ENCODE data around the gene NR2C2. TPM values are rescaled to one million over a fixed set of nuclear protein-coding genes. Genes with fewer than 3 reads are reported as not detected.

NR2C2 gene
- total RNA-seq, 4 donors from 2014 or later: 36.4 to 43.9 (median 40.8) TPM

- intact Hi-C loops (cut with DNase I): loop anchor here (10.0 kb wide), 1 partner anchor 175 kb away; no protein-coding TSS in a partner anchor
- no peak overlapping the region for H3K4me3 ChIP-seq
- H3K27me3 ChIP-seq: no peaks in the 10 kb centered on the region
- DNase-seq (ENCODE audit: extremely low spot score): no peak
- H3K9me3 ChIP-seq: no peaks in the 10 kb centered on the region
- H3K4me1 ChIP-seq: peaks cover 0 to 5% (median 0%) of the 10 kb centered on the region in 4 donors
- no peak overlapping the region for H3K27ac ChIP-seq (replicated peaks in 1 of 4)
- H3K36me3 ChIP-seq: peaks cover 0 to 72% (median 21%) of the 10 kb centered on the region in 4 donors
- 73% methylated on average over 2 of the region's 2 CpGs for WGBS
- TF ChIP-seq EP300 (IDR thresholded peaks at IDR 0.05) (no peak), POLR2AphosphoS5 (IDR thresholded peaks at IDR 0.05) (no peak), POLR2A (IDR thresholded peaks at IDR 0.05; ENCODE audit: low read depth) (no peak), CTCF (IDR thresholded peaks at IDR 0.05) (no peak)
Measured at GRCh38 chr3:14929310-14930074, 17.9 kb upstream of the NR2C2 start.

DNA sequence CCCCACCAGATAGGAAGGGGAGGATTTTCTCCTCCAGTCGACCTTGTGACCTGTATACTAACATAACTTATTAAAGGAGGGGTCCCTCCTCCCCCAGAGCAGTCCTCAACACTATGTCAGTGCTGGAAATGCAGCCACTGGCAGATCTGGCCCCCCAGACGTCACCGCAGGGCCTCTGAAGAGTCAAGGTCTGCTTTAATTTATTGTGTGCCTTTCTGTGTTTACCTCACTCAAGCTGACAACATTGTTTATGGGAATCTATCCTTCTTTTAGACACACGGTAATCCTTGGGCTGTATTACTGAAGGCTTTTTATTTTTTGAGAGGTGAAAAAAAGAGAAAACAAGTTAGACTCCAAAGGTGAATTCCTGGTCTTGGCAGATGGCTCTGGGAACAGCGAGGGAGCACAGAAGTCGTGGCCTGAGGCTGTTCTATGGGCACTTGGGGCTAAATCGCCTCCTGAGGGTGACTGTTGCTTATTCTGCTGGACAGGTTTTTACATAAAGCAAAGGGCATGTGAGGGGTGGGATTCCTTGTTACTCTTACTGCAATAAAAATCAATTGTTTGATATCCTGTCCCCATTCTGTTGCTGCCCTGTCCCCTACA lies 13.5 kb upstream of the NR2C2 start:
- Histone ChIP-seq H3K4me3 (no peak overlapping the region), H3K4me1 (no peaks in the 10 kb centered on the region), H3K27me3 (no peaks in the 10 kb centered on the region), H3K9me3 (no peaks in the 10 kb centered on the region), H3K36me3 (peaks cover 0 to 49% (median 19%) of the 10 kb centered on the region in 4 donors), H3K27ac (replicated peaks in 1 of 4) (no peak overlapping the region)
- DNase-seq (ENCODE audit: extremely low spot score): no peak
- intact Hi-C loops (cut with DNase I): no loop called here
- TF ChIP-seq CTCF (IDR thresholded peaks at IDR 0.05) (no peak), POLR2A (IDR thresholded peaks at IDR 0.05; ENCODE audit: low read depth) (no peak), EP300 (IDR thresholded peaks at IDR 0.05) (no peak), POLR2AphosphoS5 (IDR thresholded peaks at IDR 0.05) (no peak)
- 78% methylated on average over 7 of the region's 7 CpGs for WGBS

GRCh38 chr3:14935592-14936345 lies 11.6 kb upstream of the NR2C2 start:
- 78% methylated on average over 4 of the region's 6 CpGs for WGBS
- intact Hi-C loops (cut with DNase I): no loop called here
- no peak overlapping the region for H3K4me3 ChIP-seq
- H3K27ac ChIP-seq (replicated peaks in 1 of 4): no peak overlapping the region
- DNase-seq (ENCODE audit: extremely low spot score): no peak
- no peaks in the 10 kb centered on the region for H3K9me3 ChIP-seq
- H3K4me1 ChIP-seq: peaks cover 0 to 6% (median 0%) of the 10 kb centered on the region in 4 donors
- no peaks in the 10 kb centered on the region for H3K27me3 ChIP-seq
- TF ChIP-seq CTCF (IDR thresholded peaks at IDR 0.05) (no peak), EP300 (IDR thresholded peaks at IDR 0.05) (no peak), POLR2A (IDR thresholded peaks at IDR 0.05; ENCODE audit: low read depth) (no peak), POLR2AphosphoS5 (IDR thresholded peaks at IDR 0.05) (no peak)
- H3K36me3 ChIP-seq: peaks cover 0 to 36% (median 19%) of the 10 kb centered on the region in 4 donors

DNA sequence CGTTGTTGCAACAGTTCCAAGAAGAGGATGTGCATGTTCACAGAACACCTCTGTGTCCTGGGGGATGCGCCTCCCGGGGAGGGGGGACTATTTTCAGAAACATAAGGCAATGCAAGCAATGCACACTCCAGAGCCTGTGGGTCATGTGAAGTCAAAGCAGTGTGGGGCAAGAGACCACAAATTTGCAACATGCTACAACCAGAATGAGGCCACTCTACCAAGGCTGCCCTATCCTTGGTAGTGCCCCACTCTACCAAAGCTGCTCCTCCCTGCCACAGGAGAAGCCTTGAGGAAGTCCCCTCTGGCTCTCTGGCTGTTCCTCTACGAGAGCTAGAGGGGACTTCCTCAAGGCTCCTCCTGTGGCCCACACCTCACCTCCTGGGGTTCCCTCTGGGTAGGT lies 8.4 kb upstream of the NR2C2 start:
- Histone ChIP-seq H3K27me3 (no peaks in the 10 kb centered on the region), H3K4me1 (peaks cover 2 to 27% (median 16%) of the 10 kb centered on the region in 4 donors), H3K36me3 (peaks cover 0 to 29% (median 10%) of the 10 kb centered on the region in 4 donors), H3K27ac (replicated peaks in 1 of 4) (no peak overlapping the region), H3K9me3 (no peaks in the 10 kb centered on the region), H3K4me3 (no peak overlapping the region)
- TF ChIP-seq POLR2AphosphoS5 (IDR thresholded peaks at IDR 0.05): no peak
- no peak for TF ChIP-seq EP300 (IDR thresholded peaks at IDR 0.05)
- TF ChIP-seq POLR2A (IDR thresholded peaks at IDR 0.05; ENCODE audit: low read depth): no peak
- TF ChIP-seq CTCF (IDR thresholded peaks at IDR 0.05): no peak
- WGBS: 81% methylated on average over 3 of the region's 4 CpGs
- DNase-seq (ENCODE audit: extremely low spot score): no peak
- intact Hi-C loops (cut with DNase I): no loop called here

Measured in esophagus muscularis mucosa (tissue), 4 donors.